AG10803 (cell line): ENCODE results near the gene GULP1.

Experiments used
- DNase-seq: peaks from one replicate; pipeline ENCODE4 v3.0.0; 2010; ENCODE audit warnings: low read depth
- H3K4me3 ChIP-seq: 2 replicates; pipeline ENCODE4 v1.5.1; 2011; ENCODE audit warnings: mild to moderate bottlenecking, low read length, control low read depth
- CTCF ChIP-seq: conservative IDR thresholded peaks from 2 replicates; pipeline ENCODE4 v1.5.1; 2011; ENCODE audit warnings: mild to moderate bottlenecking, low read length, control low read depth, inconsistent platforms

Gene GULP1

GRCh38 chr2:188265315-188265714, 26.4 kb upstream of the GULP1 start:
- no peak for DNase-seq
- no peak overlapping the region for H3K4me3 ChIP-seq
- TF ChIP-seq CTCF = no peak

- DNase-seq = no peak
- H3K4me3 ChIP-seq = no peak overlapping the region
- no peak for TF ChIP-seq CTCF
Measured at GRCh38 chr2:188267776-188268175, 23.9 kb upstream of the GULP1 start.

GRCh38 chr2:188269004-188269403, 22.7 kb upstream of the GULP1 start:
- H3K4me3 ChIP-seq = no peak overlapping the region
- TF ChIP-seq CTCF = no peak

GRCh38 chr2:188272121-188272520, 19.6 kb upstream of the GULP1 start:
- no peak overlapping the region for H3K4me3 ChIP-seq
- no peak for TF ChIP-seq CTCF
- DNase-seq = no peak

More at GRCh38 chr2:188269004-188269403, 22.7 kb upstream of the GULP1 start:
- no peak for DNase-seq

GRCh38 chr2:188274274-188274673, 17.4 kb upstream of the GULP1 start:
- H3K4me3 ChIP-seq = no peak overlapping the region
- no peak for DNase-seq
- TF ChIP-seq CTCF = no peak

GRCh38 chr2:188276255-188276654, 15.4 kb upstream of the GULP1 start:
- TF ChIP-seq CTCF = no peak
- H3K4me3 ChIP-seq = no peak overlapping the region
- no peak for DNase-seq

GRCh38 chr2:188277786-188278185, 13.9 kb upstream of the GULP1 start:
- TF ChIP-seq CTCF = no peak
- no peak for DNase-seq
- no peak overlapping the region for H3K4me3 ChIP-seq
